ENCODE data around the gene MYZAP. TPM values are rescaled to one million over a fixed set of nuclear protein-coding genes. Genes with fewer than 3 reads are reported as not detected.

Gene MYZAP
- total and polyA plus RNA-seq, 10 of the 15 experiments (the other 5 are each of a cell fraction or from before 2014, with no cell fraction given), result not detected

DNA sequence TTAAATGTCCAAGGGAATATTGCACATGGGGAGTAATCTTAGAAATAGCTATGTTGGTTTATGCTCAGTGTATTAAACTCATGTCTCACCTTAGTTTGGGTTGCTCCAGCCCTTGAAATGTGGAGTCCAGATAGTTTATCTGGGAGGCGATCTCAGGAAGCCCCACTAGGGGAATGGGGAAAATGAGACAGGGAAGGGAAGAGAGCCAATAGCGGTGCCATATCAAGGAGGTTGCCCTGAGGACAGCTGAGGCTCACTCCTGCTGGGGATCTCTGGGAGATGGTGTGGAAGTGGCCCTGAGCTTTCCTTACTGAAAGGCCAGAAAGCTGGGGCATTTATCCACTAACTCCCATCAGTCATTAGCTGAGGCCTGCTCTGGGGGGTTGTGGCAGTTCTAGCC, 71.6 kb downstream of the MYZAP start (continued):
- TF ChIP-seq POU2F2 (IDR thresholded peaks at IDR 0.05; ENCODE audit: borderline replicate concordance, low read depth, low read length) (no peak), ATF3 (IDR thresholded peaks at IDR 0.05; ENCODE audit: borderline replicate concordance, extremely low read depth, low read depth, low read length) (no peak)

DNA sequence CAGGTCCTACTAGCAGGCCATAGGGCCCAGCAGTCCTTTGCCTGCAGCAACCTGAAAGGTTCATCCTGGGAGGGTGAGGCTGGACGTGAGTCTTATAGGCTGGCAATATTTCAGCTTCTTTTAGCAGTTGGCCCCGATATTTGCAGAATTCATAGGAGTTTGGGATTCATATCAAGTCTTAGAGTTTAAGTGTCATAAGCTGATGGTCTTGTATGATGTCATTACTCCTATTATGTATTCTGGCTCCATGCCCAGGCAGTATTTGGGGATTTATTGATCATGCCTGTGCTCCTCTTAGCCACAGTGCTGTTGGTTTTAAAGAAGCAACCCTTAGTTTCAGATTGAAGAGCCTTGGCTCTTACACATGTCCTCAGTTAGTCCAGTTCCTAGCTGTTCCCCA, 73.5 kb downstream of the MYZAP start:
- no peak overlapping the region for H3K9ac ChIP-seq (ENCODE audit: control insufficient read depth, insufficient read depth, low read length)
- TF ChIP-seq, protein P1, sequence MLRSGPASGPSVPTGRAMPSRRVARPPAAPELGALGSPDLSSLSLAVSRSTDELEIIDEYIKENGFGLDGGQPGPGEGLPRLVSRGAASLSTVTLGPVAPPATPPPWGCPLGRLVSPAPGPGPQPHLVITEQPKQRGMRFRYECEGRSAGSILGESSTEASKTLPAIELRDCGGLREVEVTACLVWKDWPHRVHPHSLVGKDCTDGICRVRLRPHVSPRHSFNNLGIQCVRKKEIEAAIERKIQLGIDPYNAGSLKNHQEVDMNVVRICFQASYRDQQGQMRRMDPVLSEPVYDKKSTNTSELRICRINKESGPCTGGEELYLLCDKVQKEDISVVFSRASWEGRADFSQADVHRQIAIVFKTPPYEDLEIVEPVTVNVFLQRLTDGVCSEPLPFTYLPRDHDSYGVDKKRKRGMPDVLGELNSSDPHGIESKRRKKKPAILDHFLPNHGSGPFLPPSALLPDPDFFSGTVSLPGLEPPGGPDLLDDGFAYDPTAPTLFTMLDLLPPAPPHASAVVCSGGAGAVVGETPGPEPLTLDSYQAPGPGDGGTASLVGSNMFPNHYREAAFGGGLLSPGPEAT (IDR thresholded peaks at IDR 0.05; ENCODE audit: low read depth), result no peak
- TF ChIP-seq SMAD5 (IDR thresholded peaks at IDR 0.05; ENCODE audit: low read depth) (no peak), NRF1 (conservative IDR thresholded peaks at IDR 0.05; ENCODE audit: low read depth, low read length) (no peak), SREBF1 (IDR thresholded peaks at IDR 0.05; ENCODE audit: low read length) (no peak), CHD4 (IDR thresholded peaks at IDR 0.05) (no peak), POU2F2 (IDR thresholded peaks at IDR 0.05; ENCODE audit: borderline replicate concordance, low read depth, low read length) (no peak), ZNF622 (IDR thresholded peaks at IDR 0.05) (no peak), SIX5 (IDR thresholded peaks at IDR 0.05; ENCODE audit: low read depth, low read length, severe bottlenecking) (no peak)
- H3K27ac ChIP-seq (ENCODE audit: control insufficient read depth, insufficient read depth), result no peak overlapping the region
- WGBS (ENCODE audit: insufficient coverage, insufficient replicate concordance, low lambda C conversion rate, missing lambda C conversion rate), result 4% methylated on average over 2 of the region's 2 CpGs
- BruUV-seq (replicated peaks), result no TSS peak
- ATAC-seq (no peak), FAIRE-seq (no peak), DNase-seq (ENCODE audit: low read depth, low spot score) (no peak)
- H2AFZ ChIP-seq (ENCODE audit: control insufficient read depth, low read depth, low read length), result no peak overlapping the region
- no peaks in the 10 kb centered on the region for H3K79me2 ChIP-seq (ENCODE audit: control insufficient read depth, insufficient read depth, low read length)
- POLR2A ChIA-PET, result no interaction called here
- RAD21 ChIA-PET (ENCODE audit: unreplicated experiment), result no interaction called here
- no peaks in the 10 kb centered on the region for H3K9me3 ChIP-seq (replicated peaks; ENCODE audit: control insufficient read depth, insufficient read depth, low read length)
- intact Hi-C loops (cut with micrococcal nuclease; ENCODE audit: unreplicated experiment), result no loop called here
- H3K36me3 ChIP-seq (ENCODE audit: control insufficient read depth in 2 of 2, insufficient read depth in 2 of 2, low read length in 1 of 2), result no peaks in the 10 kb centered on the region
- in situ Hi-C loops (cut with MboI), result no loop called here
- H3K4me1 ChIP-seq (ENCODE audit: control insufficient read depth, insufficient read depth, low read length), result no peaks in the 10 kb centered on the region
- H3K4me3 ChIP-seq, result no peak overlapping the region
- H4K20me1 ChIP-seq (ENCODE audit: control insufficient read depth, insufficient read depth), result no peaks in the 10 kb centered on the region
- H3K4me2 ChIP-seq (ENCODE audit: control insufficient read depth, insufficient read depth), result no peak overlapping the region
- 0 out of 4 replicates have a peak, but pooled peaks cover 0 to 3% of the 10 kb centered on the region in 2 experiments for H3K27me3 ChIP-seq (replicated peaks in 1 of 2; ENCODE audit: control insufficient read depth in 2 of 2, insufficient read depth in 2 of 2, low read length in 1 of 2)
- SMC1A ChIA-PET (ENCODE audit: uncharacterized antibody, unreplicated experiment), result interaction anchor here (1.2 kb wide), 1 partner anchor 11 kb away, joined by 3 read pairs; no protein-coding TSS in a partner anchor
- CTCF ChIA-PET, result interaction anchor here (0.6 to 1.3 kb wide), 2 partner anchors 85 to 196 kb away, joined by 3 to 4 read pairs; no protein-coding TSS in a partner anchor

Measured in GM12878 (cell line).